Measurements from ENCODE around the gene P2RX3.
"Not testable (repeated sequence)": the region's sequence is repeated elsewhere in the genome, so short reads cannot be mapped to it uniquely, and the experiment has no call there.

Gene P2RX3

DNA sequence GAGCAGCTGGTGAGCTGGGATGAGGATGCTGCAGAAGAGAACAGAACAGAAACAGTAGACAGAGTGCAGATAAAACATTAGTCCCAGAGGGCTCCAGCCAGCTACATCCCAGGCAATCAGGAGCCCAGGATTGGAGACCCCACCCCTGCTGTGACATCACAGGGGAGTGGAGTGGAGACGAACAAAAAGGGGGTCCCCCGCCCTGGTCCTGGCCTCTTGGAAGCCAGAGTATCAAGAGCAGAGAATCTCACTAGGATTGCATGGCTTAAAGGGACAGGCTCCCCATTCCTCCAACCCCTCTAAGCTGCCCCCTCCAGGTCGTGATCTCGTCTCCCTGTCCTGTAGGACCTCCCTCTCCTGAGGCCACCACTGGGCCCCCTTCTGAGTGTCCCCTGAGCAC is at the start of gene P2RX3:
Gene P2RX3, plus strand, starts transcription at position 211 of the 400 bp plus-strand sequence. CDS start 199 bp downstream, outside the sequence.
- in situ Hi-C loops (cut with HindIII; ENCODE audit: low sequenced_read_pairs) = no loop called here

DNA sequence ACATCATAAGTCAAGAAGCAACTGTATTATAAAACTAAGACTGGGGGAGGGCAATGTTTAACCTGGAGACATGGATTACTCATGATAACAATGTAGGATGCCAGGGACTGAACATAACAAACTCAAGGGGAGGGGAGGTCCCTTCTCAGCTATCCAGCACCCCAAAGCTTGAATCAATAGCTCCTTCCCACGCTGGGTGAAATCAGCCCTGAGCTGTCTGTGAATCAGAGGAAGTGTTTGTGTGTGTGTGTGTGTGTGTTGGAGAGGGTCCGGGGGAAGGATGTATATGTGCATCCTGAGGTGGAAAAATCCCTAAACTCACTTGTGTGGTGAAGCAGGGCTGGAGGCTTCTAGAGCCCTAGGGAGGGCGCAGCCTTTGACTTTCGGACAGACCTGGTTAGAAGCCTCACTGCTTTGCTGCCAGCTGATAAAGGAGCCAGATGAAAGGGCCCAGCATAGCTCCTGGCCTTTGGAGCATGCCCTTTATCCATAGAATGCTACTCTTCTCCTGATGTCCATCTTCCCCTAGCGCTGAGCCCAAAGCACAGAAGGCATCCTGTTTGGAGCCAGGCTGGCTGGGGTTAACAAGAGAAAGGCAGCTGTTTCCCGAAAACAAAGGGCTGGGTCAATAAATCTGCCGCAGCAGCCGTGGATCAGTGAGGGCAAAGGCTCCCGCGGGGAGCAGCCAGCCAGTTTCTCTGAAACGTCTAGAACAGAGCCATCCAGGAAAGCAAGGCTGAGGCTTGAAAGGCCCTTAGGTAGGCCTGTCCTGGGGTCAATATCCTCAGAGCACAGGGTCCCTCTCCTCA is 49.2 kb upstream of the P2RX3 start:
- DNase-seq (ENCODE audit: low read depth, low spot score) = peak; percentile 76
- in situ Hi-C loops (cut with HindIII; ENCODE audit: low sequenced_read_pairs) = no loop called here
- TF ChIP-seq, protein P1, sequence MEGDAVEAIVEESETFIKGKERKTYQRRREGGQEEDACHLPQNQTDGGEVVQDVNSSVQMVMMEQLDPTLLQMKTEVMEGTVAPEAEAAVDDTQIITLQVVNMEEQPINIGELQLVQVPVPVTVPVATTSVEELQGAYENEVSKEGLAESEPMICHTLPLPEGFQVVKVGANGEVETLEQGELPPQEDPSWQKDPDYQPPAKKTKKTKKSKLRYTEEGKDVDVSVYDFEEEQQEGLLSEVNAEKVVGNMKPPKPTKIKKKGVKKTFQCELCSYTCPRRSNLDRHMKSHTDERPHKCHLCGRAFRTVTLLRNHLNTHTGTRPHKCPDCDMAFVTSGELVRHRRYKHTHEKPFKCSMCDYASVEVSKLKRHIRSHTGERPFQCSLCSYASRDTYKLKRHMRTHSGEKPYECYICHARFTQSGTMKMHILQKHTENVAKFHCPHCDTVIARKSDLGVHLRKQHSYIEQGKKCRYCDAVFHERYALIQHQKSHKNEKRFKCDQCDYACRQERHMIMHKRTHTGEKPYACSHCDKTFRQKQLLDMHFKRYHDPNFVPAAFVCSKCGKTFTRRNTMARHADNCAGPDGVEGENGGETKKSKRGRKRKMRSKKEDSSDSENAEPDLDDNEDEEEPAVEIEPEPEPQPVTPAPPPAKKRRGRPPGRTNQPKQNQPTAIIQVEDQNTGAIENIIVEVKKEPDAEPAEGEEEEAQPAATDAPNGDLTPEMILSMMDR (IDR thresholded peaks at IDR 0.05; ENCODE audit: low read depth, low read length) = no peak
- no peak overlapping the region for H3K4me3 ChIP-seq (ENCODE audit: low read depth, low read length)

More for the DNA sequence above, at the start of gene P2RX3:
- TF ChIP-seq, protein P1 (IDR thresholded peaks at IDR 0.05; ENCODE audit: low read depth, low read length) = no peak
- no peak within 1 kb of the TSS for H3K4me3 ChIP-seq (ENCODE audit: low read depth, low read length)
- no peak for DNase-seq (ENCODE audit: low read depth, low spot score)

- no peak overlapping the region for H3K4me3 ChIP-seq (ENCODE audit: low read depth, low read length)
- in situ Hi-C loops (cut with HindIII; ENCODE audit: low sequenced_read_pairs) = no loop called here
- DNase-seq (ENCODE audit: low read depth, low spot score) = peak; percentile 59
- TF ChIP-seq, protein P1 (IDR thresholded peaks at IDR 0.05; ENCODE audit: low read depth, low read length) = no peak
Measured at GRCh38 chr11:57290288-57290687, 47.9 kb upstream of the P2RX3 start.

DNA sequence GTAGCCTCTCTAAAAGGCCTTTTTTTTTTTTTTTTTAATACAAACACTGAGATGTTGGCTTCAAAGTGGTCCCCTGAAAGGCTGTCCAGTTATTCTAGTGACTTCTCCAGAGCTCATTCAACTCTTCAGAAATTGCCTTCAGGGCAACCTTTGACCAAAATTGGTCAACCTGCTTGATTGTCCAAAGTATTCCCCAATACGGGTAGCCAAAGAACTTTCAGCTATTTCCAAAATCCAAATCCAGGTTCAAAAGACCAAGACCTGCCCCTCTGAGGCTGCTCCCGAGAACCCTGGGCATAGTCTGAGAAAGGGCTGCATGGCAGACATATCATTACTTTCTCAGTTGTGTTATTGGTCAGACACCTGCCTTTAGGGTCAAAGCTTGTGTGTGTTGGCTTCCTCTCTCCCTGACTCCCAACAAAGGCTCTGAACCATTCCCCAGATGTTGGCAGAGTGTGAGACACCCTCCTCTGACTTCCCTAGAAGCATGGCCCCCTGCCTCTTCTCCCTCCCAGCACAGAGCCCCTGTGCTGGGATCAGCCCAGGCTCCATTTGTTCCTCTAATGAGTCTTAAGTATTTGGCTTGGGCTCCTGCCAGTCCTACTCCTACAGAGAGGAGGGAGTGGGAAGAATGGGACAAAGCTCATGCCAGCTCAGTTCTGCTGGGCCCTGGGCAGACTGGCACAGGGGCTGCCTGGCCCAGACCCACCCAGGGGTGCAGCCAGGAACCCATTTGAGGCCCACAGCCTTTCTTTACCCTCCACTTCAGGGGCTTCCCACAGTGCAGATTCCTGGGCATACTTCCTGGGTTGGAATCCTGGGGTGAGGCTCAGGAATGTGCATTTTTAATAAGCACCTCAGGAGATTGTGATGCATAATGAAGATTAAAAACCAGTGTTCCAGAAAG is 43.7 kb upstream of the P2RX3 start:
- peak; percentile 91 for DNase-seq (ENCODE audit: low read depth, low spot score)
- TF ChIP-seq, protein P1 (IDR thresholded peaks at IDR 0.05; ENCODE audit: low read depth, low read length) = no peak
- in situ Hi-C loops (cut with HindIII; ENCODE audit: low sequenced_read_pairs) = no loop called here
- no peak overlapping the region for H3K4me3 ChIP-seq (ENCODE audit: low read depth, low read length)

DNA sequence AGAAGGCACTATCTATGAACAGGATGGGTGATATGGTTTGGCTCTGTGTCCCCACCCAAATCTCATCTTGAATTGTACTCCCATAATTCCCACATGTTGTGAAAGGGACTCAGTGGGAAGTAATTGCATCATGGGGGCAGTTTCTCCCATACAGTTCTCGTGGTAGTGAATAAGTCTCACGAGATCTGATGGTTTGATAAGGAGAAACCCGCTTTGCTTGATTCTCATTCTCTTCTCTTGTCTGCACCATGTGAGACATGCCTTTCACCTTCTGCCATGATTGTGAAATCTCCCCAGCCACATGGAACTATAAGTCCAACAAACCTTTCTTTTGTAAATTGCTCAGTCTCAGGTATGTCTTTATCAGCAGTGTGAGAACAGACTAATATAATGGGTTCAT is 41.9 kb upstream of the P2RX3 start:
- DNase-seq (ENCODE audit: low read depth, low spot score); H3K4me3 ChIP-seq (ENCODE audit: low read depth, low read length); in situ Hi-C loops (cut with HindIII; ENCODE audit: low sequenced_read_pairs): not testable (repeated sequence)

DNA sequence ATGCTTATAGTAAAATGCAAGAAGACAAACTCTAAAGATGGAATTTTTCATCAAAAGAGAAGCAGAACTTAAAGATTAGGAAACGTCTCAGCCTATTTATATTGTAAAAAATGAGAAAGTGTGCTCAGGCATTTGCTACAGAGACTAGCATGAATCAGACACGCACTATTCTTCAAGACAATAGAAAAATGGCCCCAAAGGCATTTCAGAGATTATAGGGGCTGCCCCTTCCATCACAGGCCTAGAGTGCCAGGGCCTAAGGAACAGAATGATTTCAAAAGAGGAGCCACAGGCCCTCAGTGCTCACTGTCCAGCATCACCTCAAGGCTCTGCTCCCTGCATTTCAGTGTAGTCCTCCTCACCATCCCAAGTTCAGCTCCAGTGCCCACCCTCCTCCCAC is 40.9 kb upstream of the P2RX3 start:
- TF ChIP-seq, protein P1 (IDR thresholded peaks at IDR 0.05; ENCODE audit: low read depth, low read length) = no peak
- DNase-seq (ENCODE audit: low read depth, low spot score) = no peak
- no peak overlapping the region for H3K4me3 ChIP-seq (ENCODE audit: low read depth, low read length)
- in situ Hi-C loops (cut with HindIII; ENCODE audit: low sequenced_read_pairs) = no loop called here
